Purkinje cell (primary cell): ENCODE results near the gene TRABD2B. TPM values are rescaled to one million over a fixed set of nuclear protein-coding genes. Genes with fewer than 3 reads are reported as not detected.

Experiments
- polyA plus RNA-seq: library from polyadenylated mRNA; unstranded; fragments of >200 nt; fragmentation: Nextera tagmentation; gene quantifications from 2 replicates; pipeline ENCODE4 v1.2.1, GENCODE V29; 2014

TRABD2B gene
- 2.7 and 6.1 TPM in 2 replicates for polyA plus RNA-seq

GRCh38 chr1:47997289-47998200, at the start of gene TRABD2B:
TSS of gene TRABD2B (minus strand) at chr1:47997385.

Other genes starting within 250 kb of the TRABD2B start
- gene SLC5A9, start 225.3 kb upstream of the TRABD2B start, polyA plus RNA-seq = 0.12 and 0.94 TPM in 2 replicates